ENCODE results near the gene PPM1A.

DNA sequence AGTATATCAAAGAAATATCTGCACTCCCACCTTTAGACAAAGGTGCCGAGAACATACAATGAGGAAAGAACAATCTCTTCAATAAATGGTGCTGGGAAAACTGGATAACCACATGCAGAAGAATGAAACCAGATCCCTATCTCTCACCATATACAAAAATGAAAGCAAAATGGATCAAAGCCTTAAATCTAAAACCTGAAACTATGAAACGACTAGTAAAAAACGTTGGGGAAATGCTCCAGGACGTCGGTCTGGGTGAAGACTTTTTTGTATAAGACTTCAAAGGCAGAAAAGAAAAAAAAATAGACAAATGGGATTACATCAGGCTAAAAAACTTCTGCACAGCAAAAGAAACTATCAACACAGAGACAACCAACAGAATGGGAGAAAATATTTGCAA lies 83.8 kb downstream of the PPM1A start:
- TF ChIP-seq USF2 (IDR thresholded peaks at IDR 0.05), result no peak
- no peak for TF ChIP-seq NR3C1 (IDR thresholded peaks at IDR 0.05)
- TF ChIP-seq, protein P1, sequence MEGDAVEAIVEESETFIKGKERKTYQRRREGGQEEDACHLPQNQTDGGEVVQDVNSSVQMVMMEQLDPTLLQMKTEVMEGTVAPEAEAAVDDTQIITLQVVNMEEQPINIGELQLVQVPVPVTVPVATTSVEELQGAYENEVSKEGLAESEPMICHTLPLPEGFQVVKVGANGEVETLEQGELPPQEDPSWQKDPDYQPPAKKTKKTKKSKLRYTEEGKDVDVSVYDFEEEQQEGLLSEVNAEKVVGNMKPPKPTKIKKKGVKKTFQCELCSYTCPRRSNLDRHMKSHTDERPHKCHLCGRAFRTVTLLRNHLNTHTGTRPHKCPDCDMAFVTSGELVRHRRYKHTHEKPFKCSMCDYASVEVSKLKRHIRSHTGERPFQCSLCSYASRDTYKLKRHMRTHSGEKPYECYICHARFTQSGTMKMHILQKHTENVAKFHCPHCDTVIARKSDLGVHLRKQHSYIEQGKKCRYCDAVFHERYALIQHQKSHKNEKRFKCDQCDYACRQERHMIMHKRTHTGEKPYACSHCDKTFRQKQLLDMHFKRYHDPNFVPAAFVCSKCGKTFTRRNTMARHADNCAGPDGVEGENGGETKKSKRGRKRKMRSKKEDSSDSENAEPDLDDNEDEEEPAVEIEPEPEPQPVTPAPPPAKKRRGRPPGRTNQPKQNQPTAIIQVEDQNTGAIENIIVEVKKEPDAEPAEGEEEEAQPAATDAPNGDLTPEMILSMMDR (IDR thresholded peaks at IDR 0.05), result no peak
- TF ChIP-seq CBX8 (IDR thresholded peaks at IDR 0.05), result no peak

All from A549 (cell line).